ENCODE measurements around the gene PCYT1A. TPM values are rescaled to one million over a fixed set of nuclear protein-coding genes. Genes with fewer than 3 reads are reported as not detected.

PCYT1A gene
- total RNA-seq, 1 experiment from 2014 or later: 96.8 TPM

DNA sequence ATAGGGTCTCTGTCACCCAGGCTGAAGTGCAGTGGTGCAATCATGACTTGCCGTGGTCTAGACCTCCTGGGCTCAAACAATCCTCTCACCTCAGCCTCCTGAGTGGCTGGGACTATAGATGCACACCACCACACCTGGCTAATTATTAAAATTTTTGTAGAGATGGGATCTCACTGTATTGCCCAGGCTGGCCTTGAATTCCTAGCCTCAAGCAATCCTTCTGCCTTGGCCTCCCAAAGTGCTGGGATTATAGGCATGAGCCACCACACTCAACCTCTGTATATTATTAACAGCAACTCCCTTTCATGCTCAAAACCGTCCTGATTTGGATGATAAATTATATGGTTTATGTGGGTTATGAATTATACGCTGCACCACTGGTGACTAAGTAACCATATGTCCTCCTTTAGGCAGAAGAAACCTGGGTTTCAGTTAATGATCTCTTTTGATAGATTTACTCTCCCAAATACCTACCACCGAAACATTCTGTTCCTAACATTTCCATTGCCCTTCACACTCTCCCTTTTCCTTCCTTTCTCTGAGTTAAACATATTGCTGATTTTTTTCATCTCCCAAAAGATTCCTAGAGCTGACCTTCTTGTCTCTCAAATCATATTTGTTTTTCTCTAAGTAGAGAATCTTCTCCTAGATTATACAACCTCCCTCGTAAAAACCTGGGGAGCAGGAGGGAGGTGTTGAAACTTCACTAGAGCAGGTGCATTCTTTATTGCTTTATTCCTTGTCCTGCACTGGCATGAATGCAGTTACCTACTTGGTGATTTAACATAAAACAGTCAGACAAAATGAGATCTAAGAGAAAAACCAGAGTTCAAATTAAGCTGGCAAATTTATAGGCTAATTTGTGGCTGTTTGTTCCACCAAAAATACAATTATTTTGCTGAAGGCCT, 32.9 kb downstream of the PCYT1A start:
- no peak overlapping the region for H3K4me3 ChIP-seq (ENCODE audit: low read depth in 2 of 2, low read length in 2 of 2)
- TSS peak; percentile 35 for BruUV-seq (replicated peaks)
- DNase-seq (ENCODE audit: low read depth, low spot score) (no peak), ATAC-seq (no peak)
- CTCF ChIA-PET: interaction anchor here (0.9 kb wide), 1 partner anchor 336 kb away, joined by 3 read pairs; no protein-coding TSS in a partner anchor
- H3K36me3 ChIP-seq (ENCODE audit: control insufficient read depth, insufficient read depth, low read length): 0 out of 2 replicates have a peak, but pooled peaks cover 4% of the 10 kb centered on the region
- intact Hi-C loops (cut with micrococcal nuclease; ENCODE audit: unreplicated experiment): no loop called here
- TF ChIP-seq SIN3A (IDR thresholded peaks at IDR 0.05; ENCODE audit: borderline replicate concordance, insufficient read depth, low read depth, low read length): no peak
- TF ChIP-seq, protein P1, sequence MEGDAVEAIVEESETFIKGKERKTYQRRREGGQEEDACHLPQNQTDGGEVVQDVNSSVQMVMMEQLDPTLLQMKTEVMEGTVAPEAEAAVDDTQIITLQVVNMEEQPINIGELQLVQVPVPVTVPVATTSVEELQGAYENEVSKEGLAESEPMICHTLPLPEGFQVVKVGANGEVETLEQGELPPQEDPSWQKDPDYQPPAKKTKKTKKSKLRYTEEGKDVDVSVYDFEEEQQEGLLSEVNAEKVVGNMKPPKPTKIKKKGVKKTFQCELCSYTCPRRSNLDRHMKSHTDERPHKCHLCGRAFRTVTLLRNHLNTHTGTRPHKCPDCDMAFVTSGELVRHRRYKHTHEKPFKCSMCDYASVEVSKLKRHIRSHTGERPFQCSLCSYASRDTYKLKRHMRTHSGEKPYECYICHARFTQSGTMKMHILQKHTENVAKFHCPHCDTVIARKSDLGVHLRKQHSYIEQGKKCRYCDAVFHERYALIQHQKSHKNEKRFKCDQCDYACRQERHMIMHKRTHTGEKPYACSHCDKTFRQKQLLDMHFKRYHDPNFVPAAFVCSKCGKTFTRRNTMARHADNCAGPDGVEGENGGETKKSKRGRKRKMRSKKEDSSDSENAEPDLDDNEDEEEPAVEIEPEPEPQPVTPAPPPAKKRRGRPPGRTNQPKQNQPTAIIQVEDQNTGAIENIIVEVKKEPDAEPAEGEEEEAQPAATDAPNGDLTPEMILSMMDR (IDR thresholded peaks at IDR 0.05): no peak
- TF ChIP-seq TCF7L2 (IDR thresholded peaks at IDR 0.05; ENCODE audit: low read depth, low read length): no peak
- TF ChIP-seq POLR2AphosphoS5 (IDR thresholded peaks at IDR 0.05; ENCODE audit: low read depth, low read length): no peak
- TF ChIP-seq, protein P2, sequence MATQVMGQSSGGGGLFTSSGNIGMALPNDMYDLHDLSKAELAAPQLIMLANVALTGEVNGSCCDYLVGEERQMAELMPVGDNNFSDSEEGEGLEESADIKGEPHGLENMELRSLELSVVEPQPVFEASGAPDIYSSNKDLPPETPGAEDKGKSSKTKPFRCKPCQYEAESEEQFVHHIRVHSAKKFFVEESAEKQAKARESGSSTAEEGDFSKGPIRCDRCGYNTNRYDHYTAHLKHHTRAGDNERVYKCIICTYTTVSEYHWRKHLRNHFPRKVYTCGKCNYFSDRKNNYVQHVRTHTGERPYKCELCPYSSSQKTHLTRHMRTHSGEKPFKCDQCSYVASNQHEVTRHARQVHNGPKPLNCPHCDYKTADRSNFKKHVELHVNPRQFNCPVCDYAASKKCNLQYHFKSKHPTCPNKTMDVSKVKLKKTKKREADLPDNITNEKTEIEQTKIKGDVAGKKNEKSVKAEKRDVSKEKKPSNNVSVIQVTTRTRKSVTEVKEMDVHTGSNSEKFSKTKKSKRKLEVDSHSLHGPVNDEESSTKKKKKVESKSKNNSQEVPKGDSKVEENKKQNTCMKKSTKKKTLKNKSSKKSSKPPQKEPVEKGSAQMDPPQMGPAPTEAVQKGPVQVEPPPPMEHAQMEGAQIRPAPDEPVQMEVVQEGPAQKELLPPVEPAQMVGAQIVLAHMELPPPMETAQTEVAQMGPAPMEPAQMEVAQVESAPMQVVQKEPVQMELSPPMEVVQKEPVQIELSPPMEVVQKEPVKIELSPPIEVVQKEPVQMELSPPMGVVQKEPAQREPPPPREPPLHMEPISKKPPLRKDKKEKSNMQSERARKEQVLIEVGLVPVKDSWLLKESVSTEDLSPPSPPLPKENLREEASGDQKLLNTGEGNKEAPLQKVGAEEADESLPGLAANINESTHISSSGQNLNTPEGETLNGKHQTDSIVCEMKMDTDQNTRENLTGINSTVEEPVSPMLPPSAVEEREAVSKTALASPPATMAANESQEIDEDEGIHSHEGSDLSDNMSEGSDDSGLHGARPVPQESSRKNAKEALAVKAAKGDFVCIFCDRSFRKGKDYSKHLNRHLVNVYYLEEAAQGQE (IDR thresholded peaks at IDR 0.05; ENCODE audit: insufficient read depth in 1 of 2, low read depth in 2 of 2, low read length in 1 of 2): no peak
- no peaks in the 10 kb centered on the region for H3K27me3 ChIP-seq (ENCODE audit: control insufficient read depth, insufficient read depth, low read length)
- POLR2A ChIA-PET: no interaction called here
- in situ Hi-C loops (cut with HindIII; ENCODE audit: low pct_unique_long_range_greater_than_20kb, low sequenced_read_pairs): no loop called here
- H3K9me3 ChIP-seq (ENCODE audit: control insufficient read depth, insufficient read depth, low read depth, low read length): no peaks in the 10 kb centered on the region
- H3K4me1 ChIP-seq (ENCODE audit: control insufficient read depth, insufficient read depth, low read length): no peaks in the 10 kb centered on the region
- no peak overlapping the region for H3K27ac ChIP-seq (ENCODE audit: low read length)

DNA sequence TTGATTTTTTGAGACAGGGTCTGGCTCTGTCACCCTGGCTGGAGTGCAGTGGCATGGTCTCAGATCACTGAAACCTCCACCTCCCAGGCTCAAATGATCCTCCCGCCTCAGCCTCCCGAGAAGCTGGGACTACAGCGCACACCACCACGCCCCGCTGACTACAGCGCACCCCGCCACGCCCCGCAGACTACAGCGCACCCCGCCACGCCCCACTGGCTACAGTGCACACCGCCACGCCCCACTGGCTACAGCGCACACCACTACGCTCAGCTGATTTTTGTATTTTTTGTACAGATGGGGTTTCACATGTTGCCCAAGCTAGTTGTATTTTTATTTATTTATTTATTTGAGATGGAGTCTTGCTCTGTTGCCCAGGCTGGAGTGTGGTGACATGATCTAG, 35.6 kb downstream of the PCYT1A start:
- no TSS peak for BruUV-seq (replicated peaks)
- peaks cover 8% of the 10 kb centered on the region; the same call in 1 of the 2 replicates for H3K36me3 ChIP-seq (ENCODE audit: control insufficient read depth, insufficient read depth, low read length)
- intact Hi-C loops (cut with micrococcal nuclease; ENCODE audit: unreplicated experiment): no loop called here
- H3K27me3 ChIP-seq (ENCODE audit: control insufficient read depth, insufficient read depth, low read length): no peaks in the 10 kb centered on the region
- TF ChIP-seq TCF7L2 (IDR thresholded peaks at IDR 0.05; ENCODE audit: low read depth, low read length): no peak
- TF ChIP-seq, protein P2 (IDR thresholded peaks at IDR 0.05; ENCODE audit: insufficient read depth in 1 of 2, low read depth in 2 of 2, low read length in 1 of 2): no peak
- TF ChIP-seq POLR2AphosphoS5 (IDR thresholded peaks at IDR 0.05; ENCODE audit: low read depth, low read length): no peak
- TF ChIP-seq, protein P1 (IDR thresholded peaks at IDR 0.05): no peak
- no peak for TF ChIP-seq SIN3A (IDR thresholded peaks at IDR 0.05; ENCODE audit: borderline replicate concordance, insufficient read depth, low read depth, low read length)
- H3K27ac ChIP-seq (ENCODE audit: low read length): no peak overlapping the region
- DNase-seq (ENCODE audit: low read depth, low spot score): no peak
- no peaks in the 10 kb centered on the region for H3K9me3 ChIP-seq (ENCODE audit: control insufficient read depth, insufficient read depth, low read depth, low read length)
- H3K4me3 ChIP-seq (ENCODE audit: low read depth in 2 of 2, low read length in 2 of 2): no peak overlapping the region
- in situ Hi-C loops (cut with HindIII; ENCODE audit: low pct_unique_long_range_greater_than_20kb, low sequenced_read_pairs): no loop called here
- H3K4me1 ChIP-seq (ENCODE audit: control insufficient read depth, insufficient read depth, low read length): no peaks in the 10 kb centered on the region
- ChIA-PET POLR2A (no interaction called here), CTCF (no interaction called here)
- no peak for ATAC-seq
